Measurements from ENCODE around the gene RBFOX2.

DNA sequence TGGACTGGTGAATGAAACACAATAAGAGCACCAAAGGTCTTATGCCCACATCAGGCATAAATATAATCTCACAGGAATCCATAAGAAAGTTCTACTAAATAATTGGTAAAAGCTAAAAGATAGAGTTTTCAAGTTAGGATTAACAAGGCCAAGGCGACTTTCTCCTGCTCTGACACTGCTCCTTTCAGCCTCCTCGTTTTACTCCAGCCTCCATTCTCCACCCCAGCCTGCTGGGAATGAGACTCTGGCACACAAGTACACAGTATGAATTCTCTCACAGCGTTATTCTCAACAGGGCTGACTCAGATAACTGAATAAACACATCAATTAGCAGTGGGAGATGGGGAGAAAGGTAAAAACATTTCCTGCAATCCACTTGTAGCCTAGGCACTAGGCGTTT is 216.0 kb downstream of the RBFOX2 start:
- TF ChIP-seq, protein P1, sequence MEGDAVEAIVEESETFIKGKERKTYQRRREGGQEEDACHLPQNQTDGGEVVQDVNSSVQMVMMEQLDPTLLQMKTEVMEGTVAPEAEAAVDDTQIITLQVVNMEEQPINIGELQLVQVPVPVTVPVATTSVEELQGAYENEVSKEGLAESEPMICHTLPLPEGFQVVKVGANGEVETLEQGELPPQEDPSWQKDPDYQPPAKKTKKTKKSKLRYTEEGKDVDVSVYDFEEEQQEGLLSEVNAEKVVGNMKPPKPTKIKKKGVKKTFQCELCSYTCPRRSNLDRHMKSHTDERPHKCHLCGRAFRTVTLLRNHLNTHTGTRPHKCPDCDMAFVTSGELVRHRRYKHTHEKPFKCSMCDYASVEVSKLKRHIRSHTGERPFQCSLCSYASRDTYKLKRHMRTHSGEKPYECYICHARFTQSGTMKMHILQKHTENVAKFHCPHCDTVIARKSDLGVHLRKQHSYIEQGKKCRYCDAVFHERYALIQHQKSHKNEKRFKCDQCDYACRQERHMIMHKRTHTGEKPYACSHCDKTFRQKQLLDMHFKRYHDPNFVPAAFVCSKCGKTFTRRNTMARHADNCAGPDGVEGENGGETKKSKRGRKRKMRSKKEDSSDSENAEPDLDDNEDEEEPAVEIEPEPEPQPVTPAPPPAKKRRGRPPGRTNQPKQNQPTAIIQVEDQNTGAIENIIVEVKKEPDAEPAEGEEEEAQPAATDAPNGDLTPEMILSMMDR (IDR thresholded peaks at IDR 0.05) = no peak
- no peak for TF ChIP-seq POLR2A (IDR thresholded peaks at IDR 0.05)

Measured in Peyer's patch (tissue), 4 donors.